WTC11 (cell line): ENCODE measurements around the gene LARP4B. TPM values are rescaled to one million over a fixed set of nuclear protein-coding genes. Genes with fewer than 3 reads are reported as not detected.

Experiments
- ATAC-seq: fragments of 200-7000 bp; cut with Tn5 transposase; 2 replicates; pipeline ENCODE4 v1.10.0; 2021; ENCODE audit warnings: mild to moderate bottlenecking, moderate library complexity
- CTCF ChIA-PET: fragments of 300-600 bp; sonication (Branson Sonifier 250); formaldehyde crosslinking; loops from one replicate; lab custom pipeline; 2021; ENCODE audit warnings: antibody characterized with exemption; lab: Charles Lee
- POLR2A ChIA-PET: fragments of 350-600 bp; sonication (Branson Sonifier 250); formaldehyde crosslinking; loops from one replicate; lab custom pipeline; 2021; ENCODE audit warnings: antibody characterized with exemption; lab: Charles Lee
- DNase-seq: peaks from one replicate; pipeline ENCODE4 v3.0.0; 2021; ENCODE audit warnings: low spot score
- H3K27ac Mint-ChIP-seq: 2 replicates; pipeline ENCODE4 v1.8.0; 2021; ENCODE audit warnings: mixed read lengths
- H3K27me3 Mint-ChIP-seq: 2 replicates; pipeline ENCODE4 v1.8.0; 2021; ENCODE audit warnings: low read depth, mild to moderate bottlenecking, moderate library complexity, mixed read lengths
- H3K36me3 Mint-ChIP-seq: 2 replicates; pipeline ENCODE4 v1.8.0; 2021; ENCODE audit warnings: mixed read lengths
- H3K4me1 Mint-ChIP-seq: 2 replicates; pipeline ENCODE4 v1.8.0; 2022; ENCODE audit warnings: mixed read lengths
- H3K4me3 Mint-ChIP-seq: 2 replicates; pipeline ENCODE4 v1.8.0; 2021; ENCODE audit warnings: mild to moderate bottlenecking, moderate library complexity, mixed read lengths
- H3K9me3 Mint-ChIP-seq: 2 replicates; pipeline ENCODE4 v1.8.0; 2021; ENCODE audit warnings: mixed read lengths
- ARID4B ChIP-seq: sonication (generic); formaldehyde crosslinking; IDR thresholded peaks from 2 replicates; pipeline ENCODE4 v1.8.0; 2023; ENCODE audit warnings: missing genetic modification reagents, mild to moderate bottlenecking, borderline replicate concordance
- ATF6 ChIP-seq: sonication (generic); formaldehyde crosslinking; IDR thresholded peaks from 2 replicates; pipeline ENCODE4 v1.8.1; 2023; ENCODE audit warnings: mild to moderate bottlenecking, missing genetic modification reagents
- CDX4 ChIP-seq: fragments of 250-450 bp; sonication (Bioruptor Pico); IDR thresholded peaks from 2 replicates; pipeline ENCODE4 v1.9.0; 2021; ENCODE audit warnings: moderate library complexity, mild to moderate bottlenecking, inconsistent platforms, borderline replicate concordance
- GTF2I ChIP-seq: fragments of 250-450 bp; sonication (Bioruptor Pico); conservative IDR thresholded peaks from 2 replicates; pipeline ENCODE4 v1.4.0; 2021; ENCODE audit warnings: mild to moderate bottlenecking
- HMGA2 ChIP-seq: fragments of 250-450 bp; sonication (Bioruptor Pico); IDR thresholded peaks from 2 replicates; pipeline ENCODE4 v1.4.0; 2021; ENCODE audit warnings: mild to moderate bottlenecking, moderate library complexity
- NR2C2 ChIP-seq: sonication (generic); formaldehyde crosslinking; IDR thresholded peaks from 2 replicates; pipeline ENCODE4 v1.8.0; 2022; ENCODE audit warnings: mild to moderate bottlenecking, missing genetic modification reagents
- OVOL2 ChIP-seq: fragments of 250-450 bp; sonication (Bioruptor Pico); IDR thresholded peaks from 2 replicates; pipeline ENCODE4 v1.9.0; 2021; ENCODE audit warnings: mild to moderate bottlenecking, borderline replicate concordance
- STAT6 ChIP-seq: sonication (generic); formaldehyde crosslinking; conservative IDR thresholded peaks from 2 replicates; pipeline ENCODE4 v1.8.1; 2023; ENCODE audit warnings: mild to moderate bottlenecking, low read depth, missing genetic modification reagents, moderate library complexity
- TCF7 ChIP-seq: sonication (generic); formaldehyde crosslinking; IDR thresholded peaks from 2 replicates; pipeline ENCODE4 v1.8.0; 2022; ENCODE audit warnings: mild to moderate bottlenecking, low read depth, missing genetic modification reagents, moderate library complexity
- ZNF219 ChIP-seq: sonication (generic); formaldehyde crosslinking; IDR thresholded peaks from 2 replicates; pipeline ENCODE4 v1.8.0; 2023; ENCODE audit warnings: missing genetic modification reagents, mild to moderate bottlenecking, borderline replicate concordance
- ZNF263 ChIP-seq: sonication (generic); formaldehyde crosslinking; IDR thresholded peaks from 2 replicates; pipeline ENCODE4 v1.8.1; 2022; ENCODE audit warnings: low read depth, mild to moderate bottlenecking, moderate library complexity, missing genetic modification reagents
- ZNF416 ChIP-seq: fragments of 250-450 bp; sonication (Bioruptor Pico); IDR thresholded peaks from 2 replicates; pipeline ENCODE4 v1.9.0; 2021; ENCODE audit warnings: mild to moderate bottlenecking, inconsistent platforms
- ZNF512 ChIP-seq: sonication (generic); formaldehyde crosslinking; IDR thresholded peaks from 2 replicates; pipeline ENCODE4 v1.8.1; 2022; ENCODE audit warnings: missing genetic modification reagents, borderline replicate concordance
- ZNF532 ChIP-seq: fragments of 250-450 bp; sonication (Bioruptor Pico); IDR thresholded peaks from 2 replicates; pipeline ENCODE4 v1.9.0; 2021; ENCODE audit warnings: mild to moderate bottlenecking, borderline replicate concordance
- total RNA-seq: library from RNA; stranded (reverse); gene quantifications from 3 replicates; pipeline ENCODE4 v1.2.3, GENCODE V29; 2021

LARP4B gene
- total RNA-seq, 1 experiment from 2014 or later = 87.1 TPM

GRCh38 chr10:905972-906371 is 25.5 kb downstream of the LARP4B start (continued):
- TF ChIP-seq ZNF219 (CRISPR knock-in tag) = no peak

GRCh38 chr10:905503-905902 is 26.0 kb downstream of the LARP4B start:
- ATAC-seq (peak; percentile 50), DNase-seq (no peak)
- ChIA-PET CTCF (interaction anchor here (1.0 kb wide), 1 partner anchor 41 kb away, joined by 3 read pairs; no protein-coding TSS in a partner anchor), POLR2A (no interaction called here)
- Mint-ChIP-seq H3K27me3 (no peaks in the 10 kb centered on the region), H3K9me3 (no peaks in the 10 kb centered on the region), H3K27ac (no peak overlapping the region), H3K4me1 (peaks cover 26% of the 10 kb centered on the region), H3K4me3 (no peak overlapping the region), H3K36me3 (peaks cover 12% of the 10 kb centered on the region)
- no peak for TF ChIP-seq STAT6 (CRISPR knock-in tag)
- TF ChIP-seq ZNF263 (CRISPR knock-in tag) = peak; percentile 79; the same call in 1 of the 2 replicates
- TF ChIP-seq ZNF512 = no peak

GRCh38 chr10:904403-904802 is 27.1 kb downstream of the LARP4B start:
- no peaks in the 10 kb centered on the region for H3K27me3 Mint-ChIP-seq
- no peak for ATAC-seq
- no peak for DNase-seq
- TF ChIP-seq ATF6 (no peak), HMGA2 (CRISPR knock-in tag) (peak; percentile 90)
- H3K36me3 Mint-ChIP-seq = peaks cover 9% of the 10 kb centered on the region
- H3K4me1 Mint-ChIP-seq = peaks cover 20% of the 10 kb centered on the region
- H3K9me3 Mint-ChIP-seq = no peaks in the 10 kb centered on the region
- CTCF ChIA-PET = no interaction called here
- no peak overlapping the region for H3K4me3 Mint-ChIP-seq
- POLR2A ChIA-PET = no interaction called here
- H3K27ac Mint-ChIP-seq = no peak overlapping the region

GRCh38 chr10:898141-898540 is 33.4 kb downstream of the LARP4B start:
- Mint-ChIP-seq H3K4me3 (no peak overlapping the region), H3K4me1 (peaks cover 25% of the 10 kb centered on the region), H3K27me3 (no peaks in the 10 kb centered on the region), H3K9me3 (no peaks in the 10 kb centered on the region), H3K36me3 (no peaks in the 10 kb centered on the region), H3K27ac (no peak overlapping the region; the same call in 1 of the 2 replicates)
- ChIA-PET POLR2A (no interaction called here), CTCF (no interaction called here)
- no peak for DNase-seq
- ATAC-seq = no peak
- TF ChIP-seq OVOL2 (CRISPR knock-in tag) (no peak), NR2C2 (CRISPR knock-in tag) (no peak), TCF7 (CRISPR knock-in tag) (no peak), ARID4B (no peak), ZNF416 (CRISPR knock-in tag) (no peak), ZNF532 (no peak), CDX4 (no peak), GTF2I (CRISPR knock-in tag) (no peak)
